Measurements from ENCODE around the gene CCDC110.

The CCDC110 gene

DNA sequence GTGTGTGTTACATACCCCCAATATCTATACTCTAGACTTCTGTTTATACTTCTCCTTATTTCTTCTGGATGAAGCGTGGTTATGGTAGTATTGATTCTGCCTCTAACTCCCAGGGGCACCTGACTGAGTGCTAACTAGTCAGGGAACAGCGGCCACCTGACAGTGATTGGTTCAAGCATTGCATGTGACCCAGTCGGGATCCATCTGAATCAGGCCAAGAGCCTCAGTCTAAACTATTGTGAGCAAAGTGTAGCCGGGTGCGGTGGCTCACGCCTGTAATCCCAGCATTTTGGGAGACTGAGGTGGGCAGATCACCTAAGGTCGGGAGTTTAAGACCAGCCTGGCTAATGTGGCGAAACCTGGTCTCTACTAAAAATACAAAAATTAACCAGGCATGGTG lies 10.0 kb downstream of the CCDC110 start:
- H3K4me3 ChIP-seq (ENCODE audit: low read depth, low read length): no peak overlapping the region
- H2AFZ ChIP-seq (ENCODE audit: low read length, unreplicated experiment): no peak overlapping the region
- no peaks in the 10 kb centered on the region for H3K27me3 ChIP-seq (ENCODE audit: insufficient read depth, low read length)
- no peaks in the 10 kb centered on the region for H3K79me2 ChIP-seq (ENCODE audit: control insufficient read depth, insufficient read depth, low read length, unreplicated experiment)
- H3K27ac ChIP-seq (ENCODE audit: low read depth, low read length): no peak overlapping the region
- H3K36me3 ChIP-seq (ENCODE audit: insufficient read depth, low read length): no peaks in the 10 kb centered on the region
- H3K4me1 ChIP-seq (ENCODE audit: control insufficient read depth, insufficient read depth, low read length, unreplicated experiment): peaks cover 2% of the 10 kb centered on the region

DNA sequence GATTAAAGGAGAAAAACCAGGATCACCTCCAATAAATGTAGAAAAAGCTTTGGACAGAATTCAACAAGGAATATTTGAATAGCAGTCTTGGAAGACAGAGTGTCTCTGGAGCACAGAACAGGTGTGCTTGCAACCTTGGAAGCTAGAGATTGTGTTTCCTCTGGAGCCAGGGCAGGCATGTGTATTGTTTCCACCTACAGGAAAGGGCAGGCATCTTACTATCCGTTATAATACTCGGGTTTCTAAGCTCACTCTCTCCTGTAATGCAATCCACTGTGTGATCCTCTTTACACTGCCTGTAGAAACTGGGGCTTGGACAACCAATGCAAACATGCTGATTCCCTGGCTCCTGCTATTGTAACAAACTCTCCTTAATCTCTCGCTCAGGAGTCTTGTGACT lies 14.4 kb downstream of the CCDC110 start:
- Histone ChIP-seq H3K79me2 (ENCODE audit: control insufficient read depth, insufficient read depth, low read length, unreplicated experiment) (no peaks in the 10 kb centered on the region), H3K27ac (ENCODE audit: low read depth, low read length) (no peak overlapping the region)

DNA sequence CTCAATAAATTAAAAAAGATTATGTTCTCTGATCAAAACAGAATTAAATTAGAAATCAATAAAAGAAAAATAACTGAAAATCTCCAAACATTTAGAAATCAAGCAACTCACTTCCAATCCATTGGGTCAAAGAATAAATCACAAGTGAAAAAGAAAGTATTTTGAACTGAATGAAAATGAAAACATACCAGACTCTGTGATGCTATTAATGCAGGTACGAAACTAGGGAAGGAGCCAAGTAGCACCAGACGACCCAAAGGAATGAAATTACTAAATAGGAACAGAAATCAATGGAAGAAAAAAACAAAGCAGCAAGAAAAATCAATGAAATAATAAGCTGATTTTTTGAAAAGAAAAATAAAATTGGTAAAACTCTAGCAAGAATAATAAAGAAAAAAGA lies 15.4 kb downstream of the CCDC110 start:
- no peak overlapping the region for H3K27ac ChIP-seq (ENCODE audit: low read depth, low read length)
- H3K4me3 ChIP-seq (ENCODE audit: low read depth, low read length): no peak overlapping the region
- no peak overlapping the region for H2AFZ ChIP-seq (ENCODE audit: low read length, unreplicated experiment)
- H3K27me3 ChIP-seq (ENCODE audit: insufficient read depth, low read length): no peaks in the 10 kb centered on the region
- no peaks in the 10 kb centered on the region for H3K36me3 ChIP-seq (ENCODE audit: insufficient read depth, low read length)
- H3K79me2 ChIP-seq (ENCODE audit: control insufficient read depth, insufficient read depth, low read length, unreplicated experiment): no peaks in the 10 kb centered on the region
- no peaks in the 10 kb centered on the region for H3K4me1 ChIP-seq (ENCODE audit: control insufficient read depth, insufficient read depth, low read length, unreplicated experiment)

More for the DNA sequence above, 14.4 kb downstream of the CCDC110 start:
- H2AFZ ChIP-seq (ENCODE audit: low read length, unreplicated experiment): no peak overlapping the region
- no peaks in the 10 kb centered on the region for H3K36me3 ChIP-seq (ENCODE audit: insufficient read depth, low read length)
- H3K4me1 ChIP-seq (ENCODE audit: control insufficient read depth, insufficient read depth, low read length, unreplicated experiment): no peaks in the 10 kb centered on the region
- H3K27me3 ChIP-seq (ENCODE audit: insufficient read depth, low read length): no peaks in the 10 kb centered on the region
- no peak overlapping the region for H3K4me3 ChIP-seq (ENCODE audit: low read depth, low read length)

DNA sequence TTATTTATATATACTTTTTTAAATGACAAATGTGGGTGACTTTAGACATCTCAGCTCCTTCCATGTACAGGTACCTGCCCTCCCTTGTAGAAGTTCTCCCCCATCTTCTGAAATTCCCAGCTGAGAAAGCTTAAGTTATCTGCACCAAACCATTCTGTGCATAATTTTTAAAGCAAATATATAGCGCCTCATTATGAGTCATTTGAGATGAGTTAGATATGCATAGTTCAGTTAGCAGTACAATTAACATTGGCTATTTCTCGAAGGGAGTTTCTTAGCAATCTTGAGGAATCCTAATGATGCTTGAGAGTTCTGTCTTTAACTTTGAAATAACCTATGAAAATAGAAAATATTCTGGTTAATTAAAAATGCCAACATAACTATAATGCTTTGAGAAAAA lies 26.3 kb downstream of the CCDC110 start:
- Histone ChIP-seq H3K4me1 (ENCODE audit: control insufficient read depth, insufficient read depth, low read length, unreplicated experiment) (no peaks in the 10 kb centered on the region), H3K27me3 (ENCODE audit: insufficient read depth, low read length) (no peaks in the 10 kb centered on the region), H2AFZ (ENCODE audit: low read length, unreplicated experiment) (no peak overlapping the region), H3K79me2 (ENCODE audit: control insufficient read depth, insufficient read depth, low read length, unreplicated experiment) (no peaks in the 10 kb centered on the region), H3K36me3 (ENCODE audit: insufficient read depth, low read length) (no peaks in the 10 kb centered on the region), H3K27ac (ENCODE audit: low read depth, low read length) (no peak overlapping the region), H3K4me3 (ENCODE audit: low read depth, low read length) (no peak overlapping the region)

DNA sequence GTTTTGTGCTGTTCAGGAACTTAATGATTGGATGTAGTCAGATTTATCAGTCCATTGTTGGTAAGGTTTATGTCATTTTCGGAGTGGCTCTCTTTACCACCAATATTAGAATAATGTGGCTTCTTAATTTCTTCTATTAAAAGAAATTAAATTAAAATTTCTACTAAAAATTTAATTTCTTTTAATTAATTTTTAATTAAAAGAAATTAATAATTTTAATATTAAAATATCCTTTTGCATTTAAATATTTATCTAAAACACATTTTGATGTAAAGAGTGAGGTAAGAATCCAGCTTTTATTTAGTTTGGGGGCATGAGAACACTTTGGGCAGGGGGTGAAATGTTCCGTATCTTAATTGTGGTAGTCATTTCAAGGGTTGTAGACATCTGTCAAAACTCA lies 30.1 kb downstream of the CCDC110 start:
- no peak overlapping the region for H2AFZ ChIP-seq (ENCODE audit: low read length, unreplicated experiment)
- H3K4me3 ChIP-seq (ENCODE audit: low read depth, low read length): no peak overlapping the region
- H3K27ac ChIP-seq (ENCODE audit: low read depth, low read length): no peak overlapping the region
- no peaks in the 10 kb centered on the region for H3K4me1 ChIP-seq (ENCODE audit: control insufficient read depth, insufficient read depth, low read length, unreplicated experiment)
- no peaks in the 10 kb centered on the region for H3K27me3 ChIP-seq (ENCODE audit: insufficient read depth, low read length)
- no peaks in the 10 kb centered on the region for H3K36me3 ChIP-seq (ENCODE audit: insufficient read depth, low read length)
- H3K79me2 ChIP-seq (ENCODE audit: control insufficient read depth, insufficient read depth, low read length, unreplicated experiment): no peaks in the 10 kb centered on the region

DNA sequence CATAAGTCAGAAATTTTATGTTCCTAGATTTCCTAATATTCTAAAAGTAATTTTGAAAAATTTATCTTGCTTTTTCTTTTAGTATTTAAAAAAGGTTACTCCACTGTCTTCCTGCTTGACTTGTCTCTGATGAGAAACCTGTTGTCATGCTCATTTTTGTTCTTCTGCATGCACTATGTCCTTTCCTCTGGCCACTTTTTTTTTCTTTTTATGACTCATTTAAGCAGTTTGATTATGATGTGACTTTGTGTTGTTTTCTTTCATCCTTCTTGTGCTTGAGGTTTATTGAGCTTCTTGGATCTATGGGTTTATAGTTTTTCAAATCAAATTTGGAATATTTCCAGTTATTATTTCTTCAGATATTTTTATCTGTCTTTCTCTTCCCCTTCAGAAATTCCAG lies 33.7 kb downstream of the CCDC110 start:
- Histone ChIP-seq H3K4me1 (ENCODE audit: control insufficient read depth, insufficient read depth, low read length, unreplicated experiment) (no peaks in the 10 kb centered on the region), H3K36me3 (ENCODE audit: insufficient read depth, low read length) (no peaks in the 10 kb centered on the region), H3K79me2 (ENCODE audit: control insufficient read depth, insufficient read depth, low read length, unreplicated experiment) (no peaks in the 10 kb centered on the region), H3K4me3 (ENCODE audit: low read depth, low read length) (no peak overlapping the region), H2AFZ (ENCODE audit: low read length, unreplicated experiment) (no peak overlapping the region), H3K27ac (ENCODE audit: low read depth, low read length) (no peak overlapping the region), H3K27me3 (ENCODE audit: insufficient read depth, low read length) (no peaks in the 10 kb centered on the region)

DNA sequence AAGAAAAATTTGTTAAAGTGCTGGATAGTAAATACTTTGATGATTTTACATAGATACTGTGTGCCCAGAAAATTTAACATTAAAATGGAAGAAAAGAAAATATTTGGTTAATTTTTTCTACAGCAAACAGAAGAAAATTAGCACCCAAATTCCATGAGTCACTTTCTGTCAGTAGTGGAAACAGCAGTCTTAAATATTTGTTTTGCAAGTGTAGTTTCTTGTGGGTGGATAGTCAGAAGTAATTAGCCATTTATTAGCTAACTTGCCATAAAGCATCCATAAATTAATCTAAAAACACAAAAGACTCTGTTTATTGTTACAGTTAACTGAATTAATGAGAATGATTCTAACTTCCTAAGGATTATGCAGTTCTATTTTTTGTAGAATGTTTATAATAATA lies 36.1 kb downstream of the CCDC110 start:
- no peaks in the 10 kb centered on the region for H3K27me3 ChIP-seq (ENCODE audit: insufficient read depth, low read length)
- H3K79me2 ChIP-seq (ENCODE audit: control insufficient read depth, insufficient read depth, low read length, unreplicated experiment): no peaks in the 10 kb centered on the region
- H3K27ac ChIP-seq (ENCODE audit: low read depth, low read length): no peak overlapping the region
- no peaks in the 10 kb centered on the region for H3K36me3 ChIP-seq (ENCODE audit: insufficient read depth, low read length)
- H2AFZ ChIP-seq (ENCODE audit: low read length, unreplicated experiment): no peak overlapping the region
- H3K4me1 ChIP-seq (ENCODE audit: control insufficient read depth, insufficient read depth, low read length, unreplicated experiment): no peaks in the 10 kb centered on the region
- H3K4me3 ChIP-seq (ENCODE audit: low read depth, low read length): no peak overlapping the region

DNA sequence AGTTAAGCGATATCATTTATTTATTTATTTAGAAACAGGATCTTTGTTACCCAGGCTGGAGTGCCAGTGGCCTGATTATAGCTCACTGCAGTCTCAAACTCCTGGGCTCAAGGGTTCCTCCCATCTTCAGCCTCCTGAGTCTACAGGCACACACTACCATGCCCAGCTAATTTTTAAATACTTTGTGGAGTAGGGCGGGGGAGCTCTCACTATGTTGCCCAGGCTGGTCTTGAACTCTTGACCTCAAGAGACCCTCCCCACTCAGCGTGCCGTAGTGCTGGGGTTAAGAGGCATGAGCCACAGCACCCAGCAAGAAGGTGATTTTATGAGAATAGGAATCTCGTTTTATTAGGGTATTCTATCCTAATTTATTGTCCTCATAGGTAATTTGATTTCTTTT lies 41.9 kb downstream of the CCDC110 start:
- no peak overlapping the region for H3K4me3 ChIP-seq (ENCODE audit: low read depth, low read length)
- no peaks in the 10 kb centered on the region for H3K27me3 ChIP-seq (ENCODE audit: insufficient read depth, low read length)

DNA sequence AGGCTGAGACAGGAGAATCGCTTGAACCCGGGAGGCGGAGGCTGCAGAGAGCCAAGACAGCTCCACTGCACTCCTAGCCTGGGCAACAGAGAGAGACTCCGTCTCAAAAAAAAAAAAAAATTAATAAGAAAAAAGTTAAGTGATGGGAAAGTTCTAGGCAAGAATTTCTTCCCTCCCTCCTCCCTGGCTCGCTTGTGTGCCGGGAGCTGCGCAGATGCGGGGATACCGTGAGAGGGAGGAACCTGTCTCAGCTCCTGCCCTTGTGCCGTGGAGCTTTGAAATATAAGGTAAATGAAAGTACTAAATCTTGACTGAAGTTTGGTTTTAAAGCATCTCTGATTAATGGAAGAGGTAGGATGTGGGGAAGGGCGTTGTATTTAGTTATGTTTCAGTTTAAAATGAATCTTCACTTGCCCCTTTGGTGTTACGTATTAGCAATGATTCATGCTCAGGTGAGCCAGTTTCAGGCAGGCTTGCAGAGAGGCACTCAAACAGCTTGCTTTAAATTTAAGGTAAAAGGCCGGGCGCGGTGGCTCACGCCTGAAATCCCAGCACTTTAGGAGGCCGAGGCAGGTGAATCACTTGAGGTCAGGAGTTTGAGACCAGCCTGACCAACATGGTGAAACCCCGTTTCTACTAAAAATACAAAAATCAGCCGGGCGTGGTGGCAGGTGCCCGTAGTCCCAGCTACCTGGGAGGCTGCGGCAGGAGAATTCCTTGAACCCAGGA lies 44.4 kb downstream of the CCDC110 start:
- Histone ChIP-seq H3K79me2 (ENCODE audit: control insufficient read depth, insufficient read depth, low read length, unreplicated experiment) (peaks cover 28% of the 10 kb centered on the region), H3K4me3 (ENCODE audit: low read depth, low read length) (no peak overlapping the region), H3K27me3 (ENCODE audit: insufficient read depth, low read length) (no peaks in the 10 kb centered on the region), H3K4me1 (ENCODE audit: control insufficient read depth, insufficient read depth, low read length, unreplicated experiment) (peaks cover 10% of the 10 kb centered on the region), H3K27ac (ENCODE audit: low read depth, low read length) (no peak overlapping the region), H2AFZ (ENCODE audit: low read length, unreplicated experiment) (no peak overlapping the region), H3K36me3 (ENCODE audit: insufficient read depth, low read length) (peaks cover 1% of the 10 kb centered on the region; the same call in 1 of the 2 replicates)

More for the DNA sequence above, 41.9 kb downstream of the CCDC110 start:
- peaks cover 8% of the 10 kb centered on the region for H3K79me2 ChIP-seq (ENCODE audit: control insufficient read depth, insufficient read depth, low read length, unreplicated experiment)
- H3K27ac ChIP-seq (ENCODE audit: low read depth, low read length): no peak overlapping the region
- H2AFZ ChIP-seq (ENCODE audit: low read length, unreplicated experiment): no peak overlapping the region
- no peaks in the 10 kb centered on the region for H3K36me3 ChIP-seq (ENCODE audit: insufficient read depth, low read length)
- peaks cover 4% of the 10 kb centered on the region for H3K4me1 ChIP-seq (ENCODE audit: control insufficient read depth, insufficient read depth, low read length, unreplicated experiment)

DNA sequence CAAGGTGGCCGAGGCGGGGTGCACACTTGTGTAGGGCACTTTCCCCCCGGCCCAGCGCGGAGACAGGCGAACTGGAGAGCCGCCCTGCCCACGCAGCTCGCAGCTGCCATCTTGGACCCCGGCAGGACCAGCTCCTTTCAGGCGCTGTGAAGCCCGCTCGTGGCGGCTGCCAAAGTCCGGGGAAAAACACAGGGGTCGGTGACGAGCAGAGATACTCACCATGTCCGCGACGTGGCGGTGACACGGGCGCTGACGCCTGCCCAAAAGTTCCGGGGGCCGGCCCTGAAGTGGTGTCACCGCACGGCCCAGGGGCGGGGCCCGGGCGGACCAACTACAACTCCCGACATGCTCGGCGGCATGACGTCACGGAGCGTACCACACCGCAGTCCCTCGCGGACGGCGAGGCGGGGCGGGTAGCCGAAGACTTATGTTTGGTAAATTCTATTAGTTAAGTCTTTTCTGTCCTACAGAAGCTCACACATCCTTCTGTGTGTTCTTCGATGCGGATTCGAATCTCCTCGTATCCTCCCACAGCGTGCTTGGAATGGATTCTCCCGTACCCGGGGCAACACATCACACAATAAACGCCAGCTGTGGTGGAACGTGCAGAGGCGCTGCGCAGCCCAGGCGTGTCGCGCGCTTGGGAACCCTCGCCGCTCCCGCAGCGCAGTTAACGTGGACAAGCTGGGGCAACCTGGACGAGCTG lies 45.7 kb downstream of the CCDC110 start, which contains the start of gene UFSP2:
Gene UFSP2, minus strand, starts transcription at position 318 of the 706 bp plus-strand sequence. Its CDS starts 96 bp downstream, at position 222.
- Histone ChIP-seq H2AFZ (ENCODE audit: low read length, unreplicated experiment) (peak within 1 kb of the TSS; percentile 92), H3K27me3 (ENCODE audit: insufficient read depth, low read length) (no peaks in the 10 kb centered on the region), H3K4me1 (ENCODE audit: control insufficient read depth, insufficient read depth, low read length, unreplicated experiment) (peaks cover 21% of the 10 kb centered on the region), H3K79me2 (ENCODE audit: control insufficient read depth, insufficient read depth, low read length, unreplicated experiment) (peaks cover 28% of the 10 kb centered on the region), H3K4me3 (ENCODE audit: low read depth, low read length) (peak within 1 kb of the TSS; percentile 95), H3K27ac (ENCODE audit: low read depth, low read length) (peak within 1 kb of the TSS; percentile 97), H3K36me3 (ENCODE audit: insufficient read depth, low read length) (peaks cover 4% of the 10 kb centered on the region; the same call in 1 of the 2 replicates)
